Spleen (tissue), 7 donors: ENCODE results near the gene MCM7.

Source experiments
- POLR2AphosphoS5 ChIP-seq, 3 donors: sonication (generic); formaldehyde crosslinking; IDR thresholded peaks; one replicate each; pipeline ENCODE4 v1.5.1; 2017; ENCODE audit warnings: antibody characterized with exemption in 3 of 3
- TF ChIP-seq, protein P1 (sequence below), 11 experiments: fragments of 200-600 bp in 7 of 11; fragments of 450-650 bp in 4 of 11; sonication (generic) in 4 of 11; IDR thresholded peaks in 8 of 11; conservative IDR thresholded peaks in 3 of 11; 1 replicate in 7 of 11; 2 replicates in 4 of 11; pipeline versions ENCODE4 v1.4.0 to v1.8.0; 2016 to 2021; ENCODE audit warnings: antibody characterized with exemption in 11 of 11, inconsistent platforms in 4 of 11, mild to moderate bottlenecking in 1 of 11
- donor health status: DM: no; HTN: no; CAD: no; lungs with moderate emphysema.
- donor health status: DM: no; HTN: no; CAD: no.
- donor health status: DM: no; HTN: no; CAD: no.

DNA sequence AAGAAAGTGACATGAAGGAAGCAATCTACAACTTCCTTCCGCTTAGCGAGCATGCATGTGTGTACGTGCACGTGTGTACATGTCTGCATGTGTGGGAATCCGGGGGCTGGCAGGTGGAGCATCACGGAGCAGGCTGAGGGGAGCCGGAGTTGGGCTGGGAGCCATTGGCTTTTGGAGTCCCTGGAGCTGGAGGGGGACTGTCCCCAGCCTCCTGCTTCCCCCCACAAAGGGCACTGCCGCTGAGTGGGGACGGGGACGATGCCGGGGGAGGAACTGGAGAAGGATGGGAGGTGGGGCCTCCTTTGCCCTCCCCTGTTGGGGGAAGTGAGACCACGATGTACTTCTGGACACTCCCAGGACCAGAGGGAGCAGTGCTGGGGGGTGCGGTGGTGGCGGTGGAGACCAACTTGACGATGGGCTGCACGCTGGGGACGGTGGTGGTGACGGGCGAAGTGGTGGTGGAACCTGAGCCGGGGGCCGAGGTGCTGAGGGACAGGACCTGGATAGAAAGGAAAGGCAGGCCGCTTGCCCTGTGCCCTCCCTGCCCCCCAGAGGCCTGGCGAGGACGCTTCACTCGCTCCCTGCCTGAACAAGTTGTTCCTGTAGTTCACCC, 6.0 kb upstream of the MCM7 start:
- TF ChIP-seq, protein P1, sequence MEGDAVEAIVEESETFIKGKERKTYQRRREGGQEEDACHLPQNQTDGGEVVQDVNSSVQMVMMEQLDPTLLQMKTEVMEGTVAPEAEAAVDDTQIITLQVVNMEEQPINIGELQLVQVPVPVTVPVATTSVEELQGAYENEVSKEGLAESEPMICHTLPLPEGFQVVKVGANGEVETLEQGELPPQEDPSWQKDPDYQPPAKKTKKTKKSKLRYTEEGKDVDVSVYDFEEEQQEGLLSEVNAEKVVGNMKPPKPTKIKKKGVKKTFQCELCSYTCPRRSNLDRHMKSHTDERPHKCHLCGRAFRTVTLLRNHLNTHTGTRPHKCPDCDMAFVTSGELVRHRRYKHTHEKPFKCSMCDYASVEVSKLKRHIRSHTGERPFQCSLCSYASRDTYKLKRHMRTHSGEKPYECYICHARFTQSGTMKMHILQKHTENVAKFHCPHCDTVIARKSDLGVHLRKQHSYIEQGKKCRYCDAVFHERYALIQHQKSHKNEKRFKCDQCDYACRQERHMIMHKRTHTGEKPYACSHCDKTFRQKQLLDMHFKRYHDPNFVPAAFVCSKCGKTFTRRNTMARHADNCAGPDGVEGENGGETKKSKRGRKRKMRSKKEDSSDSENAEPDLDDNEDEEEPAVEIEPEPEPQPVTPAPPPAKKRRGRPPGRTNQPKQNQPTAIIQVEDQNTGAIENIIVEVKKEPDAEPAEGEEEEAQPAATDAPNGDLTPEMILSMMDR (IDR thresholded peaks at IDR 0.05 in 8 of 11, conservative IDR thresholded peaks at IDR 0.05 in 3 of 11) = no peak
- TF ChIP-seq POLR2AphosphoS5 (IDR thresholded peaks at IDR 0.05) = peak in 1 of 3 donors; percentile 34
